Activated T-helper 9 cell treated with anti-CD3 and anti-CD28 coated beads, Interleukin-2, amount 50 U/mL, for 16 hours (primary cell): Measurements from ENCODE around the gene CCDC7.
"Not testable (repeated sequence)": the region's sequence is repeated elsewhere in the genome, so short reads cannot be mapped to it uniquely, and the experiment has no call there.

ENCODE experiments used
- DNase-seq: peaks from one replicate; pipeline ENCODE4 v3.0.0-alpha.2; 2020; ENCODE audit warnings: low read depth

The CCDC7 gene

DNA sequence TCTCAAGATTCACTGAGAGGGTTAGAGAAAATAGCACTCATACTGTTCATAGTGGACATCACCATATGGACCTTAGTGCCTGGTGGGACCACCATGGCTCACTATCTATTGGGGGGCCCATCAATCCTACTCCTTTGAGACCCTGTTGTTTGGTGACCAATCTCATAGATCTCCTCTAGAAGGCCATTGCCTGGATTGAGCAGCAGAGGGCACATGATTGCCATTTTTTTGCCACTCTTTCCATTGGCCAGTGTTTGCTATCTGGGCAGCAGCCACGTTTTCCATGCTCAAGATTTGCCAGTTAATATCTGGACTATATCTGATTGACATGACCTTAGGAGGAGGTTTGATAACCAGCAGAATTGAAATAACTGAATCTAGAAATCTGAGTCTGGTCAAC is 267.6 kb downstream of the CCDC7 start:
- DNase-seq = no peak

DNA sequence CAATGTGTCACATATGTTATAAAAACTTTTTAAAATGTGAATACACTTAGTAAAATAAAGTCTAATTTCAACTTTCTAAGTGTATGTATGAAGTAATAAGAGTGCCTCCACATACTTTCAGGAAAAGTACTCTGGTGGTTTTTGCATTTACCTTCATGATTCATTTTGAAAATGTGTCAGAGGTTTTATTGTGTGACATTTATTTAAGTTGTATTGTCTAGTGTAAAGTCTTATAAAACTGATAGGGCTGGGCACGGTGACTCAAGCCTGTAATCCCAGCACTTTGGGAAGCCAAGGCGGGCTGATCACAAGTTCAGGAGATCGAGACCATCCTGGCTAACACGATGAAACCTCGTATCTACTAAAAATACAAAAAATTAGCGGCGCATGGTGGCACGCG is 285.6 kb downstream of the CCDC7 start:
- no peak for DNase-seq

DNA sequence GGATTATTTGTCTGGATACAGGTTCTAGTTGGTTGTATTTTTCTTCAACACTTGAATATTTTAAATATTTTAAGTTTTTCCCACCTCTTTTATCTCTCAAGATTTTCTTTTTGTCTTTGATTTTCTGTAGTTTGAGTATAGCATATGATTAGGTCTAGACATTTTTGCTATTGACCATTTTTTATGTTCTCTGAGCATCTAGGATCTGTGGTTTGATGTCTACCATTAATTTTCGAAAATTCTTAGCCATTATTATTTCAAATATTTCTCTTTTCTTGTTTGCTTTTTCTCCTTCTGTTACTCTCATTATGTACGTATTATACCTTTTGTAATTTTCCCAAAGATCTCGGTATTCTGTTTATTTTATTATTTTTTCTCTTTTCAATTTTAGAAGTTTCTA is 293.0 kb downstream of the CCDC7 start:
- no peak for DNase-seq

DNA sequence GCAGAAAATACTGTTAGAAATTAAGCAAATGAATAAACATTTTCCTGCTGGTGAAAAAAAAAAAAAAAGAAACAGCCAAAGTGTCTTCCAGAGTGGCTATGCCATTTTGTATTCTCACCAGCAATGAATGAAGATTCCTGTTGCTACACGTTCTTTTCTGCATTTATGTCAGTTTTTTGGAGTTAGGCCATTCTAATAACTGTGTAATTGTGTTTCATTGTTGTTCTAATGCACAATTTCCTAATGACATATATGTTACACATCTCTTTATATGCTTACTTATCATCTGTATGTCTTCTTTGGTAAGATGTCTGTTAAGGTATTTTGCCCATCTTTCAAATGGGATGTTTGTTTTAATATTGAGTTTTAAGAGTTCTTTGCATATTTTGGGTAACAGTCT is 298.4 kb downstream of the CCDC7 start:
- DNase-seq = no peak

DNA sequence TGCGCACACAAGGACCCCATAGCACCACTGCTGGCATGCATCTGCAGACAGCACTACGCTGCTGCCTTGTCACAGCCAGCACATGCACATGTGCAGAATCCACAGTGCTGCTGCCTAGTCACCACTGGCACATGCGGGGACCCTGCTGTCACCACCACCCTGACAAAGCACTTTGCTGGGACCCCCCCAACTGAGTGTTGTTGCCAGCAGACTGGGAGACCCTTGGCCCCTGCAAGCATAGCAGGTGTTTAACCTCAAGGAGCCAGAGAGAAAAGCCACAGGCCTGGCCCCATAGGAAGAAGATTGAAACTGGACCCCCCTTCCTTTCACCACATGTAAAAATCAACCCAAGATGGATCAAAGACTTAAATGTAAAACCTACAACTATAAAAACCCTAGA is 300.9 kb downstream of the CCDC7 start:
- no peak for DNase-seq

DNA sequence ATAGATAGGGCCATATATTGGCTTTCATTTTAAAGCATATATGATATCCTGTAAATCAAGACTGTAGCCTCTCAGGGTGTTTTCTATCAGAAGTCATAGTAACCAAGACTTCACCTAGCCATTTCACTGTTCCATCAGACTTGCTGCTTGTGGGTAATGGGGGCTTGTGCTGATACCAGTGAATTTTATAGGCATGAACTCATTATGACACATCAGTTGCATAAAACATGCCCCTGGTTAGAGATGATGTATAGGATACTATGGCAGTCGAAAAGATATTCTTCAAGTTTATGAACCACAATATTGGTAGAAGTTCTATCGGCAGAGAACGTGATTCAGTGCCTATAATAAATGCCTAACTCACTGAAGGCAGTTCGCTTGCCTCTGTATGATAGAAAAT is 305.6 kb downstream of the CCDC7 start:
- DNase-seq = no peak

DNA sequence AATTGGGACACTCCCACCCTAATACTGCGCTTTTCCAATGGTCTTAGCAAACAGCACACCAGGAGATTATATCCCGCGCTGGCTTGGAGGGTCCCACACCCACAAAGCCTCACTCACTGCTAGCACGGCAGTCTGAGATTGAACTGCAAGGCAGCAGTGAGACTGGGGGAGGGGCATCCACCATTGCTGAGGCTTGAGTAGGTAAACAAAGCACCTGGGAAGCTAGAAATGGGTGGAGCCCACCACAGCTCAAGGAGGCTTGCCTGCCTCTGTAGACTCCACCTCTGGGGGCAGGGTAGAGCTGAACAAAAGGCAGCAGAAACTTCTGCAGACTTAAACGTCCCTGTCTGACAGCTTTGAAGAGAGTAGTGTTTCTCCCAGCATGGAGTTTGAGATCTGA is 309.0 kb downstream of the CCDC7 start:
- not testable (repeated sequence) for DNase-seq

DNA sequence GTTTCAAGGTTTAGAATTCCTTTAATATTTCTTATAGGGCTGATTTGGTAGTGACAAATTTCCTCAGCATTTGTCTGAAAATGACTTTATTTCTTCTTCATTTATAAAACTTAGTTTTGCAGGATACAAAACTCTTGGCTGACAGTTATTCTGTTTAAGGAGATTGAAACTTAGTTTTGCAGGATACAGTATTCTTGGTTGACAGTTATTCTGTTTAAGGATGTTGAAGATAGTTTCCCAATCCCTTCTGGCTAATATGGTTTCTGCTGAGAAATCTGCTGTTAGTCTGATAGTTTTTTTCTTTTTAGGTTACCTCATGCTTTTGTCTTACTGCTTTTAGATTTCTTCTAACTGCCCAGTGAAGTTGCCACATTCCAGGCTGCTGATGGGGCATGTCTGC is 325.3 kb downstream of the CCDC7 start:
- DNase-seq = no peak

DNA sequence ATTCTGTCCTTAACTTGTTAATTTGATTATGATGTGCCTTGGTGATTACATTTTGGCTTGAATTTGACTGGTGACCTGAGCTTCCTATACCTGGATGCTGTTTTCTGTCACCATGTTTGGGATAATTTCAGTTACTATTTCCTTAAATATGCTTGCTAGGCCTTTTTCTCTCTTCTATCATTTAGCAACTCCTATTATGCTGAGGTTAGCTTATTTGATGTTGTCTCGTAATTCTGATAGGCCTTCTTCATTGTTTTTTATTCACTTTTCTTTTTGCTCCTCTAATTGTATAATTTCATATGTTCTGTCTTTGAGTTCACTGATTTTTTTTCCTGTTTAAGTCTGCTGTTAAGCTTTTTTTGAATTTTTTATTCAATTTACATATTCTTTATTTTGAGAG is 327.2 kb downstream of the CCDC7 start:
- no peak for DNase-seq

DNA sequence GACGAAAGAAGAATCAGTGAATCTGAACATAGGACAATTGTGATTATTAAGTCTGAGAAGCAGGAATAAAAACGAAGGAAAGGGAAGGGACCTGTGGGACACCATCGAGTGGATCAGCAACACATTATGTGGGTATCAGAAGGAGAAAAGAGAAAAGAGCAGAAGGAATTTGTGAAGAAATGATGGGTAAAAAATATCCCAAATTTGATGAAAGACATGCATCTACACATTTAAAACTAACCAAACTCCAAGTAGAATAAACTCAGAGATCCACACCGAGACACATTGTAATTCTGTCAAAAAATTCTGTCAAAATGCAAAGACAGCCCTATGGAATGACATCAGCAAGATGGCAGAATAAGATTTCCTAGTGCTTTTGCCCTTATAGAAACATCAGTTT is 341.0 kb downstream of the CCDC7 start:
- no peak for DNase-seq

DNA sequence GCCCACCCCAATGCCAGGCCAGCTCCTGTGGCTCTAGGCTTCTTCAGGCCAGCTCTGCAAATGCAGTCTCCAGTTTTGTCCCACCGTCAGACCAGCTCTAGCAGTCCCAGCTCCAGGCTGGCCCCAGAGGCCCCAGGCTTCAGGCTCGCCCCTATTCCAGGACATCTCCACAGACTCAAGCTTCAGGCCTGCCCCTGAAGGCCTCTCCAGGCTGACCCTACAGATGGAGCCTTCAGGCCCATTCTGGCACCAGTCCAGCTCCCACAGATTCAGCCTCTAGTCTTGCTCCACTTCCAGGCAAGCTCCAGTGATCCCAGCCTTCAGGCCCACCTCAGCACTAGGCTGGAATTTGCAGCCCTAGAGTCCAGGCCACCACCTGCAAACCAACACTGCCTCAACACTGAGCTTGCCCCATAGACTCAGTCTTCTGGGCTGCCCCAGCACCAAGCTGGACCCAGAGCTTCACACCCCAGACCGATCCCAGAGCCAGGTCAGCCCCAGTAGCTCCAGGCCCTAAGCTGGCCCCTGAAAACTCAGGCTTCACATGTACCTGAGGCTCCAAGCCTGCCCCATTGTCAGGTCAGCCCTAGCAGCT is 341.8 kb downstream of the CCDC7 start:
- no peak for DNase-seq

DNA sequence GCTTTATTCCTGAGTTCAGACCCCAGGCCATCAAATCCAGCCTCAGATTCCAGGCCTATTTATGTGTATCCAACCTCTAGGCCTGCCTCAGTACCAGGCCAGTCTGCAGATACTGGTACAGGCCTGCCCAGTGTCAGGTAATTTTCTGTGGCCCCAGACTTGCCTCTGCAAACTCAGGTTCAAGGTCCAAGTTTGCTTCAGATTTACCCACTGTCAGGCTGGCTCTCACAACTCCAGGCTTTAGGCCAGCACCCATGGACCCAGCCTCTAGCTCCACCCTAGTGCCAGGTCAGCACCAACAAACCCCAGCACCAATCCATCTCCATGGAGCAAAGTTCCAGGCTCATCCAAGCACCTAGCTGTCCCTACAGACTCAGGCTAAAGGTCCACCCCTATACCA is 342.4 kb downstream of the CCDC7 start:
- DNase-seq = no peak

DNA sequence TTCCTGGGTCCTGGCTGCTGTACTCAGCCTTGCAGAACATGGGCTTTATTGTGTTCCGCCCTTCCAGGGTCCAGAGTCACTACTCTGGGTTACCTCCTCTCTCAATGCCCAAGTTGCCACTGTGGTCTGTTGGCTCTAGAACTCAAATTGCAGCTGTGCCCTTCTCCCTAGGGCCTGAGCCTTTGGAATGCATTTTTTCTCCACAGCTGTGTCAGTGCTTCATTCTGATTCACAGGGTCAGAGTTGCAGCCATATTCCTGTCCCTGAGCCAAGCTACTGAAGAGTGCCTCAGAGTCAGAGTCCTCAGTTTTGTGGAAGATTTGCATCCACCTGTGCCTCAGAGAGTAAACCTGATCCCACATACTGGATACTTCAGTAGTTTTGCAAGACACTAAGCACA is 344.5 kb downstream of the CCDC7 start:
- DNase-seq = no peak

DNA sequence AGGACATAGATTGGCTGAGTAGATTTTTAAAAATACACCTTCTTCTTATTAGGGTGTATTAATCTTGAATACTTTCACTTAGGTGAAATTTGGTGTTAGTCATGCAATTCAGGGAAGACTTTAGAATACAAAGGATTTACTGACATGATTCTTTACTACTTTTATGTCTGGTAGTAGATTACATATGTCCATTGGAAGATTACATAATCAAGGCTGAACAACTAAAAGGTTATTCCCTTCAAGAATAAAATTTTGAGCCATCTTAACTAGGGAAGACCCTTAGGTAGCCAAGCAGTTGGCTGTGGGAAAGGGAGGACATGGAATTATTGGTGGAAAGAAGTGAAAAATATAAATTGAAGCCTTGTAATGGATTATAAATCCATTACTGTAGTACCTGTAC is 347.1 kb downstream of the CCDC7 start:
- DNase-seq = no peak

DNA sequence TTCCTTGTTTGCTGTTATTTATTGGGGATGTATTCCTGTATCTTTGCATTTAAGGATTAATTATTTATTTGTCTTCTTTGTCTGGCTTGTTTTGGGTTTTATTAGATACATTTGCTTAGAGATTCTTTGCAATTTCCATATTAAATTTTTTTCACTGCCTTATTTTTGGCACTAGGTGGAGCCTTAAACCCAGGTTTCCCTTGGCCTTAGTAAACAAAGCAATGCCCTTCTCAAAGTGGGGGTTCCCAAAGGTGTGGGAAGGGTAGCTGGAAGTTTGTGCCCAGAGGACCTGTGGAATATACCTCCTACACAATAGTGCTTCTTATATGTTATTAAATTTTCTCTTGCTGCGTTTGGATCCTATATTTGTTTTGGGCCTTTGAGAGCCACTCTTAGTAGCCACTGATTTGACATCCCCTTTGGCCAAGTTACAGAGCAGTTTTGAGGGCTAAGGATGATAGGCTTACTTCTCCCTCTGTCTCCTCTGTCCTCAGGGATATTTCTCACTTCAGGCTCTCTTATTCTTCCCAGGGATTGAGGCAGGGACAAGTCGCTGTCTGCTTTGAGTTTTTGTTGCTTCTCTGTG is 349.8 kb downstream of the CCDC7 start:
- no peak for DNase-seq

DNA sequence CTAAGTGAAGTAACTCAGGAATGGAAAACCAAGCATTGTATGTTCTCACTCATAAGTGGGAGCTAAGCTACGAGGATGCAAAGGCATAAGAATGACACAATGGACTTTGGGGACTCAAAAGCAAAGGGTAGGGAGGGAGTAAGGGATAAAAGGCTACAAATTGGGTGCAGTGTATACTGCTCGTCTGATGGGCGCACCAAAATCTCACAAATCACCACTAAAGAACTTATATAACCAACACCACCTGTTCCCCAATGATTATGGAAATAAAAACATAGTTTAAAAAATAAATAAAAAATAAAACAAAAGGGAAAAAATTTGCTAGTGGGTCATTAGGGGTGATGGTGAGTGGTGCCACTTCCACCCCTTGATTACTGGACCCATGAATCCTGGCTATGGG is 351.5 kb downstream of the CCDC7 start:
- not testable (repeated sequence) for DNase-seq

DNA sequence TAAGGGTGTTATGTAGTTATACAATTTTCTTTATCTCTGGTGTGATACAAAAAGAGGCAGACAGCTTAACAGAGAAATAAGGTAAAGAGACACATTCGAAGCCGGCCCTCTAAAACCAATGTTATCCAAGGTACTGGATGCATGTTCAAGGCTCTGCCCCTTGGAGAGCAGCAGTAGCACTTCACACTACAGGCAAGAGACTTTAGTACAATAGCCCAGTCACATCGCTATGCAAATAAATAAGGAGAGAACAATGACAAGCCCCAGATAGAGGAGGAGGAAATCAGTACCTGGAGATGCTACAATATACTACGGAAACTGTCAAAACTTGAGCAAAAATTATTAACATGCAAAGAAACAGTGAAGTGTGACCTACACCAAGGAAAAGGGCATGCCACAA is 401.0 kb downstream of the CCDC7 start:
- no peak for DNase-seq

DNA sequence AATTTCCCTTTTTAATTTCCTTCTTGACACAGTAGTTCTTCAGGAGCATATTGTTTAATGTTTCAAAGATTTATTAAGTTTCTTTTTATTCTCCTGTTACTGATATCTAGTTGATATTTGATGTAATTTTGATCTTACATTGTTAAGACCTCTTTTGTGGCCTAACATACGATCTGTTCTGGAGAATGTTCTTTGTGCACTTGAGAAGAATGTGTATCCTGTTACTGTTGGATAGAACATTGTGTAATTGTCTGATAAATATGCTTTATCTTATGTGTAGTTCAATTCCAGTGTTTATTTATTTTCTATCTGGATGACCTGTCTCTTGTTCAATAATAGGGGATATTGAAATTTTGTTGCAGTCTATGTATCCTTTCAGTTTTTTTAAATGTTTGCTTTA is 405.4 kb downstream of the CCDC7 start:
- no peak for DNase-seq

DNA sequence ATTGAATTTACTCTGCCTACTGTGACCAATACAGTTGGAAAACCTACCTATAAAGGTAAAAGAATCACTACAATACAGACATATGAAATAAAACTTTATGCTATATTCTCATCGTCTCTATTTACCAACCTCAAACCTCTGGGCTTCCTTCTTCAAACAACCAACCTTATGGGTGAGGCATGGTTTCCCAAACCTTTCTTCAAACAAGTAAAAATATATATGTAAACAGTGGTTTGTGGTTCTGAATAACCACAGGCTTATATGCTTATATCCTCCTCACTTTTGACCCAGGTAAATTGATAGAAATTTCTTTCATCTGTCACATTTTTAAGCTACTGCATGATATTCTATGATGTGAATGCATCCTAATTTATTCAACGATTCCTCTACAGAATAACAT is 408.5 kb downstream of the CCDC7 start:
- no peak for DNase-seq

DNA sequence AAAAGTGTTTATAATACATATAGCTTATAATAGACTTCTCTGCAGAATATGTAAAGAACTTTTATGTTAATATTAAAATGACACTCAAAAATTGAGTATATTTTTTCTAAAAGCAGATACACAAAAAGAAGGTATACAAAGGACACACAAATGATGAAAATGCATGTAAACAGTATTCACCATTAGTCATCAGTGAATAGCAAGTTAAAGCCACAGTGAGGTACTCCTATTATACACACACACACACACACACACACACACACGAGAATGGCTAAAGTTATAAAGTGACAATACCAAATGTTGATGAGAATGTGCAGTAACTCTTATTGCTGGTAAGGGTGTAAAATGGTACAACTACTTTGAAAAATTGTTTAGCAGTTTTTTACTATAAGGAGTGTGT is 419.2 kb downstream of the CCDC7 start:
- no peak for DNase-seq

DNA sequence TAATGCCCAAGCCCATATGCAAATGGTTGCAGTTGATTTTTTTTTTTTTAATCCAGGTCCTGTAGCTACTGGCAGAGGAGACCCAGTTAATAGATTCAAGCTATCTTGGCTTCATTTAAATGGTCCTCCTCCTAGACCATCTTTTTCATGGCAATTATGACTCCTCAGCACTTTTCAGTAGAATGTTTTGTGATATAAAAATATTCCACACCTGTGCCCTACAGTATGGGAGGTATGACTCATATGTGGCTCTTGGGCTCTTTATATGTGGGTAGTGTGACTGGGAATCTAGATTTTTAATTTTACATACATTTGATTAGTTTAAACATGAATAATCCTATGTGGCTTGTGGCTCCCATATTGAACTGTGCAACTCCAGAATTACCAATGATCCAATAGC is 432.0 kb downstream of the CCDC7 start:
- DNase-seq = no peak

DNA sequence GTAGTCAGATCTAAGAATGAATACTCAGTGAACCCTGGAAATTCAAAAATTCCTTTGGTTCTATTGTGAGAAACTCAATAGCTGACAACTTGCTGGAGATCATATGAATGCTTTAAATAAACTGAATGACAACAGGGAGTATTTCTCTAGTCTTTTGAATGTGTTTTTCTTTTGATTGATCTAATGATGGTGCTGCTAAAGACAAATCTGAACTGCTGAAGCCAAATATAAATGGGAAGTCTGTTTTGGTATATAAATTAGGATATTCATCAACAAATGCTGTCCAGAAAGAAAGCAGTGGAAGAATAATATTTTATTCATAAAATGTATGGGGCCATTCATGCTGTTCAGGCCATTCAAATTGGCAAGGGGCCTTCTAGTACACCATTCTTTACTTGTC is 432.7 kb downstream of the CCDC7 start:
- no peak for DNase-seq

DNA sequence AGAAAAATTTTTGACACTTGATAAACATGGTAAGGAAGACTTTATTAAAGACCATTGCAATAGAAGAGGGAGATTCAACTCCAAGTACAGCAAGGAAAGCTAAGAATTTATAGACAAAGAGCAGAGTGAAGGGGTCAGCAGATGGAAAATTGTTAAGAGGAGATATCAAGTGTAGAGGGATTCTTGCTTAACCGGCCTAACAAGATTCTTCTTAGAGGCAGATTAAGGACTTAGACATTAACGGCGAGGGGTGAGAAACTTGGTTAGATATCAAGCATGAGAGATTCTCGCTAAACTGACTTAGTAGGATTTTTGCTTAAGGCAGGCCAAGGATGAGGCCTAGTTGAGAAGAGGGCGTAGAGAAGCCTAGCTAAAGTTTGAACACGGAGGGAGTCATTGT is 436.1 kb downstream of the CCDC7 start:
- DNase-seq = no peak

DNA sequence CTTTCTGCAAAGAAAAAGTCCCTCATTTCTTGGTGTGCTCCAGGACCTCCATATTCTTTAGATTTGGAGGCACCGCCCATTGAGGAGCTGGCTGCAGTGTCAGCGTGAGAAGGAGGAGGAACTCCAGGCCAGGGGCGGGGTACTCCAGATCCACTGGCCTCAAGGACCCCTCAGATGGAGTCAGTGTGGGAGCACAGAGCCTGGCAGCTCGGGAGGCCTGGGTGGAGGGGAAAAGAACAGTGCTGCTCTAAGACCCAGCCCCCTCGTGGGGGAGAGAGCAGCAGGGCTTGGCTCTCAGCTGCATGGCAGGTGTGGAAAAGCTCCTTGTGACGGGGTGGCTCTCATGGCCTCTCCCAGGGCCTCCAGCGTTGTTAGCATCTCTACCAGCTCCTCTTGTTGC is 441.5 kb downstream of the CCDC7 start:
- no peak for DNase-seq
